ENCODE measurements around the gene SPEF2. TPM values are rescaled to one million over a fixed set of nuclear protein-coding genes. Genes with fewer than 3 reads are reported as not detected.

Gene SPEF2
- total and polyA plus RNA-seq, 7 donors, result 0.13 to 0.71 (median 0.56) TPM

GRCh38 chr5:35863159-35863558, 245.5 kb downstream of the SPEF2 start:
- DNase-seq (no peak), ATAC-seq (no peak)
- intact Hi-C loops (cut with DNase I), result no loop called here
- Histone ChIP-seq H3K36me3 (ENCODE audit: insufficient read depth in 1 of 2, low read depth in 1 of 2) (no peaks in the 10 kb centered on the region), H3K4me3 (no peak overlapping the region), H3K9me3 (no peaks in the 10 kb centered on the region), H3K27me3 (ENCODE audit: insufficient read depth in 3 of 3, low read length in 2 of 3) (no peaks in the 10 kb centered on the region), H3K4me1 (no peaks in the 10 kb centered on the region), H3K27ac (no peak overlapping the region)
- WGBS, 3 donors, result 82 to 85% (median 83%) methylated on average over 3 of the region's 3 CpGs
- TF ChIP-seq CTCF (IDR thresholded peaks at IDR 0.05), result no peak

Other genes starting within 250 kb of the SPEF2 start
- 1 to 10 TPM; 1.0 to 1.9 (median 1.5) TPM for gene IL7R, start 239.0 kb downstream of the SPEF2 start, total RNA-seq
- under 1 TPM; 0.21 to 0.25 (median 0.23) TPM for gene IL7R, start 239.0 kb downstream of the SPEF2 start, polyA plus RNA-seq

All from psoas muscle (tissue), 8 donors.